GM18498 (cell line): Measurements from ENCODE around the gene MAPKAPK2.
"Not testable (repeated sequence)": the region's sequence is repeated elsewhere in the genome, so short reads cannot be mapped to it uniquely, and the experiment has no call there.

Source experiments
- ATAC-seq: cut with Tn5 transposase; IDR thresholded peaks from one replicate; pipeline ENCODE4 v1.9.1; 2021; ENCODE audit warnings: mild to moderate bottlenecking, moderate library complexity; ENCODE audit not compliant: unreplicated experiment

MAPKAPK2 gene

DNA sequence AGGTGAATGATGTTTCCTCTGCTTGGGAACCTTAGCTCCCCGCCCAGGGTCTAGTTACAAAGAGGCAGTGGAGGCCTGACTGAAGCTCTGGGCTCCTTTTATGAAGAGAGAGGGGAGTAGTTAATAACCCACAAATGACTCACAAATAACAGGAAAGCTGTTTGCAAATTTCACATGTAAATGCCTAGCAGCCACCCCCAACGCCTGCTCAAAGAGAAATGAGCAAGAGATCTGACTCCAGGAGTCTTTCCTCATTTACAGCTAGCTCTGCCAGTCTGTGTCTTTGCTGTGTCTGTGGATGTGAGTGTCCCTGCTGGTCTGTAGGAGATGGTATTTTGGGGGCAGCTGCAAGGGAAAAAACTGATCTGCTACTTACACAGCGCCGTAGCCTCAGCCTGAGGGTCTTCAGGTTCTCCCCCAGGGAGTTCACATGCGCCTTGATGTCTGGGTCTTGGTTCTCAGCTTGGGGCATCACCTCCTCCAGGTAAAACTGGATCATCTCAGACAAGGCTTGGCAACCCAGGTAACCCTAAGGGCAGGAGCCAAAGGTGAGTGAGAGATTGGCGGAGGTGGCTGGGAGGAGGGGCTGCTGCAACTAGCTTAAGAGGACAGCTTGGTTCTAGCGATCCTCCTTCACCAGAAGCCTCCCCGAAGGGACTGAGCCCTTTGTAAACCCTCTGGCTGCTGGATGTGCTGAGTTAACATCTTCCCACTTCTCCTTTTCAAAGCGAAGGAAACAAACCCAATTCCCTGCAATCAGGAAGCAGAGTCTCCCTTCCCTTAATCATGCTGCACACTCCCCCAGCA lies 86.0 kb downstream of the MAPKAPK2 start, which contains the start of gene IL19:
IL19 (plus strand) TSS at position 243 of the 807 bp plus-strand sequence. CDS start 65,890 bp downstream, outside the sequence.
- ATAC-seq: no peak

DNA sequence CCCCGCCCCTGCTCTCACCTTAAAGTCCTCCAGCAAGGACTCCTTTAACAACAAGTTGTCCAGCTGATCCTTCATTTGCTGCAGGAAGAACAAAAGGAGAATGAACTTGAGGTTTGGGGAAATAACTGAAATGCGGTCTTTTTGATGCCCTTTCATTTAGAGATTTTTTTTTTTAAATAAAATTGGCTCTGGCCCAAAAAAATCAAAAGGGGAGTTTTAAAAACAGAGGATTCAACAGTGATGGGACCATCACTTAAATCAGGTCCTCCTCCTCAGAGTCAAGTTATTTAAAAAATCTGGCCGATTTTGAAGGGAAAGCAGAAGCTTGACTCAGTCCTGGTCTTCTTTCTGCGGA lies 86.6 kb downstream of the MAPKAPK2 start:
- ATAC-seq: no peak

DNA sequence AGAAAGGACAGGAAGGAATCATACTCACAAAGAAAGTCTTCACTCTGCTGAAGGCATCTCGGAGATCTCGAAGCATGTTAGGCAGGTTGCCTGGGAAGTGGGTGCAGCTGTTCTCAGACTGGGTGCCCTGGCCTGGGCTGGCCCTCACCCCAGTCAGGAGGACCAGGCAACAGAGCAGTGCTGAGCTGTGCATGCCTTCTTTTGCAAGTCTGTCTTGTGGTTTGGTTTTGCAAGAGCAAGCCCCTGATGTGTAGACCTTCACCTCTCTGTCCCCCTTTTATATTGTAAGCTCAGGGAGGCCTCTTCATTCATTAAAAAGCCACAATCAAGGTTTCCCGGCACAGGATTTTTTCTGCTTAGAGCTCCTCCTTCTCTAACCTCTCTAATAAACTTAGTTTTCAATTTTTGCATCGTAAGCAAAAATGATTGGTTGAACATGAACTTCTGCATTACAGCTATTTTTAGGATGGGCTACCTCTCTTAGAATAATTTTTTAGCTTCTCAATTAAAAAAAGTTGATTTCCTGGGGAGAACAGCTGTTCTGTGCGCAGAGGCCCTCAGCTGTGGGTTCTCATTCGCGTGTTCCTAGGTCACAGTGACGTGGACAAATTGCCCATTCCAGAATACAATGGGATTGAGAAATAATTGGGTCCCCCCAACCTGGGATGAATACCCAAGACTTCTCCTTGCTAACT lies 87.7 kb downstream of the MAPKAPK2 start, which contains the start of gene IL10:
IL10 (minus strand) TSS at position 252 of the 695 bp plus-strand sequence; CDS start at position 193, 59 bp downstream.
- no peak for ATAC-seq

DNA sequence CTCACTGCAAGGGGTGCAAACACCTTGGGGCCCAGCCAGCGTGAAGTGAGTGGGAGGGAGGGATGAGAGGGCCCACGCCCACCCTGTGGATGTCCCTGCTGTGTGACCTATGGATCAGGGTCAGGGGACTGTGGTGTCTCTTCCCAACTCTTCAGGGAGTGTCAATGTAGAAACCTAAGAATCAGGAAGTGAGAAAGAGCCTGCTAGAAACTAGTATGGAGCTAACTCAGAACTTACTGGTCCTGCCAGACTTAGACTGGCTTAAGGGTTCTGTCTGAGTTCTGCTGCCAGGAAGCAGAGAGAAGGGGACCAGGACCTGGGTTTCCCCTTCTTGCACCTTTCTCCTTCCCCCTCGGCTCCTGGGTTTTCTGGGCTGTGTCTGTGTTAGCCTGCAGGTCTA lies 89.4 kb downstream of the MAPKAPK2 start:
- no peak for ATAC-seq

DNA sequence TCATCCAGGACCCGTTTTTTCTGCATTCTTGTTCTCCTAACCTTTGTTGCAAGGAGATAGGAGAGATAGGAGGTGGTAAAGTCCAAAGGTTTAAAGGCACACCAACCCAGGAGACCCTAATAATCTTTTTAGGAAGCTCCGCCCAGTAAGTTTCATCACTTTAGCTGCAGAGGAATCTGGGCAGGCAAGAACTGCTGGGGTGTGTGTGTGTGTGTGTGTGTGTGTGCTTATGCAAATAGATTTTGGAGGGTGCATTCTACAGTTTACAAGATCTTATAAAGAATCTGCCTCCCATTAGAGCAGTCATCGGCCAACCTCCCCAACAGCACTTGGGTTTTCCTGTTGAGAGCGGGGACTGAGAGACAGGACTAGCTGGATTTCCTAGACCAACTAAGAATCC lies 91.5 kb downstream of the MAPKAPK2 start:
- ATAC-seq: no peak

DNA sequence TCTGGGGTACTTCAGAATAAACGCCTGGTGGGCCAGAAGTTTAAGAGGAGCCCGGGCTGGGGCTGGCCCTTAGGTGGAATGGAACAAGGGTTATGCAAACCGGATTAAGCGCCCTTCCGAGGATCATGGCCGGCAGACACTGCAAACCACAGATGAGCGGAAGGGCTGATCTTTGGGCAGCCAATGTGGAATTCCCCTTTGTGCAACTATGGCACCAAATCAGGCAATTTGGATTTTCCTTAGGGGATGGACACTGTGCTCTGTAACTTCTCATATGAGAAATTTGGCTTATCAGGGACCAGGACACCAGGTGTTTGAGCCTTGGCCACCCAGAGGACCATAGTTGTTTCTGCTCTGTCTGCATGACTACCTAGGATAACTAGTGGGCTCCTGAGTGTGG lies 93.3 kb downstream of the MAPKAPK2 start:
- ATAC-seq: no peak

DNA sequence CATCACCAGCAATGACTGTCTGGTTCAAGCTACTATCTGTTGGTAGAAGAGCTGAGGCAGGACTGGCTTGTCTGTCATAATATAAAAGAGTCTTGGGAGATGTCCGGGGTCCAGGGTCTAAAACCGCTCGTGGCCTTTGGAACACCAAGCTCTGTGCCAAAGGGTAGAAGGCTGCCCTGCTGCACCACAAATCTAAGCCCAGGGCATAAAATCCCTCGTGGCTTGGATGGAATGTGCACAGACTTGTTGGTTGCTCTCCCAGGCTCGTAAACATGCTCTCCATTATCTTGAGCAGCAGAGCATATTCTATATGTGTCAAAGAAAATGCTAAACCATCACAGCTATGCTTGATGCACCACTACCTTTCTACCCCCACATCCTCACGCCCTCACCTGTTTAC lies 94.2 kb downstream of the MAPKAPK2 start:
- ATAC-seq: not testable (repeated sequence)

DNA sequence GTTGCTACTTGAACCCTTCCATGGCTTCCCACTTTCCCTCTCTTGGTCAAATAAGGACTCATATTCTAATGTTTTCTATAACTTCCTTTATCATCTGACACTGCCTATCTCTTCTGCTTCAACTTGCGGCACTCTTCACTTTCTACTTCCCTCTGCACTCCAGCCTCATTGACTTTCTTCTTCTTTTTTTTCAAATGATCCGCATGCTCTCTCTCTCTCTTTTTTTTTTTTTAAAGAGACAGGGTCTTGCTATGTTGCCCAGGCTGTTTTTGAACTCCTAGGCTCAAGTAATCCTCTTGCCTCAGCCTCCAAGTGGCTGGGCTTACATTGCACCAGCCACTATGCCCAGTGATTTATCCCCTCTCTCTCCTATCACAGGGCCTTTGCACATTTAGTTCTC lies 94.9 kb downstream of the MAPKAPK2 start:
- no peak for ATAC-seq

DNA sequence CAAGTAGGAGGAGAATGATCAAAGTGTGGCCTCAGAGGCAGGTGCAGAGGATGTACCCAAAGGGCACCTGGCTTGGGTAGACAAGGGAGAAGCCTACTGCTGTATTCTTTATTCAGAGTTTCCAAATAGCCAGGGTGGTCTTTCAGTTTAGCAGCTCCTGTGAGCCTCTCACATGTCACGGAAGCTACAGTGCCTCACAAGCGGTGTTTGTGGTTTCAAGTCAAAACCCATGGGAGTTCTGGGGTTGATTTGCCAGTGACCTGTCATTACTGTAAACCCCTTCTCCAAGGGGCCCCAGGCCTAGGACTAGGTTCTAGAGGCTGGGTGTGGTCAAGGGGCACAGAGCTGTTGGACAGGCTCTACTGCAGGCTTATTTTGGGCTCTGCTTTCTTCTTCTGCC lies 97.7 kb downstream of the MAPKAPK2 start:
- peak; percentile 54 for ATAC-seq

DNA sequence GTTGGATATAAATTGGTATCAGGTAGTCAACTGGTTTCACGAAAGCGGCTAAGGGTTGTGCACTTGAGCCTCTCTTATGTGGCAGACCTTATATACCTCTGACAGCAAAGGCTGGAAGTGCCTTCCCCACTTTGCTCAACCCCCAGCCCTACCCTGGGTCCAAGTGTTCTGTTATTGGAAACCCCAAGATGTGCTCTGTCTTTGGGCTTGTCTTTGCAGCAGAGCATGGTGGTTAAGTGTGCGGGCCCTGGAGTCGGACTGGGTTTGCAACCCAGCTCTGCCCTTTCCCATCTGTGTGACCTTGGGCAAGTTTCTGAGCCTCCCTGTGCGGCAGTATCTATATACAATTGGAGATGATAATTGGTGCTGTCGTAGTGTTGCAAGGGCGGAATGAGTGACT lies 98.8 kb downstream of the MAPKAPK2 start:
- no peak for ATAC-seq
